Panc1 (cell line): ENCODE data around the gene MTHFD1L. TPM values are rescaled to one million over a fixed set of nuclear protein-coding genes. Genes with fewer than 3 reads are reported as not detected.

Experiments
- ATAC-seq: fragments of 200-7000 bp; cut with Tn5 transposase; 2 replicates; pipeline ENCODE4 v1.9.1; 2020; ENCODE audit warnings: mild to moderate bottlenecking, moderate library complexity
- BruUV-seq: library from RNA; stranded (reverse); fragments of 400-500 nt; replicated peaks from 2 replicates; lab custom pipeline; 2021; lab: Mats Ljungman, UMichigan
- CTCF ChIA-PET: fragments of 300-600 bp; sonication (Branson Sonifier 250); formaldehyde crosslinking; loops from one replicate; lab custom pipeline; 2022; ENCODE audit warnings: antibody characterized with exemption; lab: Charles Lee
- POLR2A ChIA-PET: fragments of 300-600 bp; sonication (Branson Sonifier 250); formaldehyde crosslinking; loops from one replicate; lab custom pipeline; 2022; ENCODE audit warnings: antibody characterized with exemption; lab: Charles Lee
- DNase-seq: peaks from one replicate; pipeline ENCODE4 v3.0.0-alpha.2; 2010; ENCODE audit warnings: low read depth, low spot score
- H3K27ac ChIP-seq: 2 replicates; pipeline ENCODE4 v1.5.1; 2011; ENCODE audit warnings: mild to moderate bottlenecking, low read length, inconsistent platforms
- H3K27me3 ChIP-seq: fragments of 200-500 bp; sonication (Bioruptor generic); 2 replicates; pipeline ENCODE4 v1.6.0; 2014; ENCODE audit warnings: low read length, inconsistent platforms; ENCODE audit not compliant: control insufficient read depth, insufficient read depth
- H3K36me3 ChIP-seq: fragments of 200-500 bp; sonication (Bioruptor generic); 2 replicates; pipeline ENCODE4 v1.5.1; 2014; ENCODE audit warnings: inconsistent platforms, mild to moderate bottlenecking, low read length, moderate library complexity; ENCODE audit not compliant: control insufficient read depth, insufficient read depth
- H3K4me1 ChIP-seq: 2 replicates; pipeline ENCODE4 v1.5.1; 2011; ENCODE audit warnings: inconsistent platforms, mild to moderate bottlenecking, low read length, moderate library complexity; ENCODE audit not compliant: control insufficient read depth, insufficient read depth
- H3K4me3 ChIP-seq, 2 experiments: 2 replicates each; pipeline ENCODE4 v1.5.1; 2011 to 2012; ENCODE audit warnings: low read depth in 2 of 2, low read length in 2 of 2, mild to moderate bottlenecking in 2 of 2, inconsistent platforms in 1 of 2, moderate library complexity in 1 of 2
- H3K9me3 ChIP-seq: fragments of 200-500 bp; sonication (Bioruptor generic); 2 replicates; pipeline ENCODE4 v1.5.1; 2014; ENCODE audit warnings: low read depth, mild to moderate bottlenecking, inconsistent platforms, low read length, moderate library complexity; ENCODE audit not compliant: control insufficient read depth, insufficient read depth
- POLR2AphosphoS5 ChIP-seq: IDR thresholded peaks from 2 replicates; pipeline ENCODE4 v1.6.1; 2012; ENCODE audit warnings: mild to moderate bottlenecking, low read depth, low read length, moderate library complexity
- REST ChIP-seq, 2 experiments: IDR thresholded peaks; 2 replicates each; pipeline ENCODE4 v1.6.1; 2011 to 2012; ENCODE audit warnings: low read depth in 2 of 2, control low read depth in 1 of 2, low read length in 1 of 2, mild to moderate bottlenecking in 1 of 2, moderate library complexity in 1 of 2; ENCODE audit not compliant: insufficient read depth in 1 of 2
- SIN3A ChIP-seq: IDR thresholded peaks from 2 replicates; pipeline ENCODE4 v1.6.1; 2012; ENCODE audit warnings: low read depth, mild to moderate bottlenecking, low read length, moderate library complexity, borderline replicate concordance; ENCODE audit not compliant: insufficient read depth
- TCF7L2 ChIP-seq: IDR thresholded peaks from 2 replicates; pipeline ENCODE4 v1.6.1; 2011; ENCODE audit warnings: mild to moderate bottlenecking, low read depth, low read length, inconsistent platforms
- in situ Hi-C: cut with HindIII; loops from 2 replicates; pipeline ENCODE4 v1.10.0; 2016; ENCODE audit warnings: low sequenced_read_pairs, low pct_unique_long_range_greater_than_20kb
- intact Hi-C: fragments of 100-400 bp; cut with micrococcal nuclease; formaldehyde crosslinking; loops from one replicate; pipeline ENCODE4 v1.10.0; 2022; ENCODE audit not compliant: unreplicated experiment
- total RNA-seq: library from RNA; stranded (reverse); gene quantifications from one replicate; pipeline ENCODE4 v1.2.1, GENCODE V29; 2021; ENCODE audit not compliant: unreplicated experiment
- TF ChIP-seq, protein P1 (sequence below): fragments of 450-650 bp; IDR thresholded peaks from 2 replicates; pipeline ENCODE4 v1.5.1; 2017; ENCODE audit warnings: mild to moderate bottlenecking

Gene MTHFD1L
- total RNA-seq, 1 experiment from 2014 or later: 76.2 TPM

DNA sequence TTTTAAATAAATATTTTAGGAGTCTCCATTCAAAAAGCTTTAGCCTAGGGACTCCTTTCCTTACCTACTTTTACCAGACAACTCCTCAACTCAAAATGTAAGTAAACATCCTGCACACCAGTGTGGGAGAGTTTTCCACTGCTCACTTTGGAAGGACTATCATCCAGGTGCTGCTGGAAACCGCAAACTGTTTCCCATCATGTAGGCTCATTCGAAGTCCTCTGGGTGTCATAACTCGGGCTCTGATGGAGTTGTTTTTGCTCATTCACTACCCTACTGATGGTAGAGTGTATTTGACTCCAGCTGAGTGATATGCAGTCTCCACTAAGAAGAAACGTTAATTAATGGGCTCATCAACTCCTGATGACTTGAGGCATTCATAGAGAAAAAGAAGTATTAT lies 237.8 kb downstream of the MTHFD1L start:
- ATAC-seq (no peak), DNase-seq (no peak)
- Histone ChIP-seq H3K36me3 (no peaks in the 10 kb centered on the region), H3K27ac (no peak overlapping the region), H3K4me1 (no peaks in the 10 kb centered on the region), H3K4me3 (no peak overlapping the region), H3K27me3 (no peaks in the 10 kb centered on the region), H3K9me3 (no peaks in the 10 kb centered on the region)
- TF ChIP-seq REST (IDR thresholded peaks at IDR 0.05; ENCODE audit: insufficient read depth in 1 of 2, low read depth in 2 of 2, low read length in 1 of 2): no peak
- TF ChIP-seq POLR2AphosphoS5: no peak
- TF ChIP-seq, protein P1, sequence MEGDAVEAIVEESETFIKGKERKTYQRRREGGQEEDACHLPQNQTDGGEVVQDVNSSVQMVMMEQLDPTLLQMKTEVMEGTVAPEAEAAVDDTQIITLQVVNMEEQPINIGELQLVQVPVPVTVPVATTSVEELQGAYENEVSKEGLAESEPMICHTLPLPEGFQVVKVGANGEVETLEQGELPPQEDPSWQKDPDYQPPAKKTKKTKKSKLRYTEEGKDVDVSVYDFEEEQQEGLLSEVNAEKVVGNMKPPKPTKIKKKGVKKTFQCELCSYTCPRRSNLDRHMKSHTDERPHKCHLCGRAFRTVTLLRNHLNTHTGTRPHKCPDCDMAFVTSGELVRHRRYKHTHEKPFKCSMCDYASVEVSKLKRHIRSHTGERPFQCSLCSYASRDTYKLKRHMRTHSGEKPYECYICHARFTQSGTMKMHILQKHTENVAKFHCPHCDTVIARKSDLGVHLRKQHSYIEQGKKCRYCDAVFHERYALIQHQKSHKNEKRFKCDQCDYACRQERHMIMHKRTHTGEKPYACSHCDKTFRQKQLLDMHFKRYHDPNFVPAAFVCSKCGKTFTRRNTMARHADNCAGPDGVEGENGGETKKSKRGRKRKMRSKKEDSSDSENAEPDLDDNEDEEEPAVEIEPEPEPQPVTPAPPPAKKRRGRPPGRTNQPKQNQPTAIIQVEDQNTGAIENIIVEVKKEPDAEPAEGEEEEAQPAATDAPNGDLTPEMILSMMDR: no peak
- no peak for TF ChIP-seq TCF7L2
- no peak for TF ChIP-seq SIN3A
- ChIA-PET POLR2A (no interaction called here), CTCF (no interaction called here)
- intact Hi-C loops (no loop called here), in situ Hi-C loops (no loop called here)
- no TSS peak for BruUV-seq

- POLR2A ChIA-PET: no interaction called here
Measured at GRCh38 chr6:151107897-151108427, 242.5 kb downstream of the MTHFD1L start.

More at GRCh38 chr6:151107897-151108427, 242.5 kb downstream of the MTHFD1L start:
- BruUV-seq: no TSS peak
- Histone ChIP-seq H3K4me3 (no peak overlapping the region), H3K4me1 (no peaks in the 10 kb centered on the region; the same call in 1 of the 2 replicates), H3K9me3 (no peaks in the 10 kb centered on the region), H3K27me3 (no peaks in the 10 kb centered on the region), H3K27ac (no peak overlapping the region), H3K36me3 (no peaks in the 10 kb centered on the region)
- no peak for TF ChIP-seq TCF7L2
- no peak for TF ChIP-seq REST (IDR thresholded peaks at IDR 0.05; ENCODE audit: insufficient read depth in 1 of 2, low read depth in 2 of 2, low read length in 1 of 2)
- TF ChIP-seq POLR2AphosphoS5: no peak
- no peak for TF ChIP-seq SIN3A
- TF ChIP-seq, protein P1: no peak
- ATAC-seq: no peak
- DNase-seq: no peak
- intact Hi-C loops: no loop called here
- CTCF ChIA-PET: no interaction called here
- in situ Hi-C loops: no loop called here
